ENCODE measurements around the gene ZNF579. TPM values are rescaled to one million over a fixed set of nuclear protein-coding genes. Genes with fewer than 3 reads are reported as not detected.
"Not testable (repeated sequence)": the region's sequence is repeated elsewhere in the genome, so short reads cannot be mapped to it uniquely, and the experiment has no call there.

The ZNF579 gene
- total RNA-seq, 1 experiment from 2014 or later: 13.5 TPM

GRCh38 chr19:55582284-55582683, 1.6 kb upstream of the ZNF579 start:
- H3K36me3 ChIP-seq (ENCODE audit: low read depth, low read length); H2AFZ ChIP-seq (ENCODE audit: low read length); DNase-seq; H4K20me1 ChIP-seq (ENCODE audit: low read length); ATAC-seq; intact Hi-C loops (cut with micrococcal nuclease); H3K27ac ChIP-seq (ENCODE audit: low read length); H3K27me3 ChIP-seq (ENCODE audit: low read length); CTCF ChIA-PET; BruUV-seq (replicated peaks); H3K4me3 ChIP-seq (ENCODE audit: low read length); H3K9me3 ChIP-seq (ENCODE audit: low read length); POLR2A ChIA-PET (ENCODE audit: unreplicated experiment); H3K9me2 ChIP-seq (replicated peaks; ENCODE audit: low read length); H3K9ac ChIP-seq (ENCODE audit: low read length); H3F3A ChIP-seq (ENCODE audit: low read length, unreplicated experiment): not testable (repeated sequence)
- H3K4me2 ChIP-seq (ENCODE audit: low read length): peak overlapping the region; percentile 88; the same call in 1 of the 2 replicates
- peaks cover 15% of the 10 kb centered on the region for H3K4me1 ChIP-seq (ENCODE audit: insufficient read depth, low read length)
- peaks cover 24% of the 10 kb centered on the region for H3K79me2 ChIP-seq (ENCODE audit: low read length)

- H3F3A ChIP-seq (ENCODE audit: low read length, unreplicated experiment): no peaks in the 10 kb centered on the region
- intact Hi-C loops (cut with micrococcal nuclease): loop anchor here (2.0 kb wide), 2 partner anchors 17 to 33 kb away; partner anchors contain the start of gene FIZ1
- H3K27ac ChIP-seq (ENCODE audit: low read length): no peak overlapping the region
- no TSS peak for BruUV-seq (replicated peaks)
- no peaks in the 10 kb centered on the region for H4K20me1 ChIP-seq (ENCODE audit: low read length)
- H3K4me3 ChIP-seq (ENCODE audit: low read length): no peak overlapping the region
- H3K4me1 ChIP-seq (ENCODE audit: insufficient read depth, low read length): peaks cover 12% of the 10 kb centered on the region
- peak overlapping the region; percentile 88; the same call in 1 of the 2 replicates for H3K4me2 ChIP-seq (ENCODE audit: low read length)
- ChIA-PET CTCF (interaction anchor here (0.7 kb wide), 1 partner anchor 18 kb away, joined by 4 read pairs; the partner anchor contains the start of gene FIZ1), POLR2A (ENCODE audit: unreplicated experiment) (interaction anchor here (0.5 to 0.7 kb wide), 2 partner anchors 17 to 73 kb away, joined by 3 read pairs; partner anchors contain the start of gene FIZ1)
- DNase-seq (no peak), ATAC-seq (no peak)
- no peaks in the 10 kb centered on the region for H3K27me3 ChIP-seq (ENCODE audit: low read length)
- H2AFZ ChIP-seq (ENCODE audit: low read length): no peak overlapping the region; the same call in 1 of the 2 replicates
- TF ChIP-seq EZH2phosphoT487 (IDR thresholded peaks at IDR 0.05; ENCODE audit: borderline replicate concordance, low read length) (no peak), CTCF (conservative IDR thresholded peaks at IDR 0.05; ENCODE audit: low read depth, low read length) (no peak), EZH2 (IDR thresholded peaks at IDR 0.05; ENCODE audit: low read length, unreplicated experiment) (no peak)
- no peak overlapping the region for H3K9ac ChIP-seq (ENCODE audit: low read length)
- no peaks in the 10 kb centered on the region for H3K9me3 ChIP-seq (ENCODE audit: low read length)
- no peaks in the 10 kb centered on the region for H3K9me2 ChIP-seq (replicated peaks; ENCODE audit: low read length)
- no peaks in the 10 kb centered on the region; the same call in 1 of the 2 replicates for H3K36me3 ChIP-seq (ENCODE audit: low read depth, low read length)
- H3K79me2 ChIP-seq (ENCODE audit: low read length): peaks cover 24% of the 10 kb centered on the region
Measured at GRCh38 chr19:55581823-55582223, 1.2 kb upstream of the ZNF579 start.

- peaks cover 10% of the 10 kb centered on the region for H3K4me1 ChIP-seq (ENCODE audit: insufficient read depth, low read length)
- peak overlapping the region; percentile 98 for H2AFZ ChIP-seq (ENCODE audit: low read length)
- H4K20me1 ChIP-seq (ENCODE audit: low read length): no peaks in the 10 kb centered on the region
- no peaks in the 10 kb centered on the region for H3F3A ChIP-seq (ENCODE audit: low read length, unreplicated experiment)
- H3K27me3 ChIP-seq (ENCODE audit: low read length): no peaks in the 10 kb centered on the region
- BruUV-seq (replicated peaks): TSS peak; percentile 95
- TF ChIP-seq CTCF (conservative IDR thresholded peaks at IDR 0.05; ENCODE audit: low read depth, low read length) (no peak), EZH2 (IDR thresholded peaks at IDR 0.05; ENCODE audit: low read length, unreplicated experiment) (no peak), EZH2phosphoT487 (IDR thresholded peaks at IDR 0.05; ENCODE audit: borderline replicate concordance, low read length) (no peak)
- H3K4me3 ChIP-seq (ENCODE audit: low read length): peak overlapping the region; percentile 93
- ATAC-seq (peak; percentile 14), DNase-seq (peak; percentile 45)
- H3K79me2 ChIP-seq (ENCODE audit: low read length): peaks cover 24% of the 10 kb centered on the region
- H3K9ac ChIP-seq (ENCODE audit: low read length): peak overlapping the region; percentile 98
- ChIA-PET POLR2A (ENCODE audit: unreplicated experiment) (interaction anchor here (0.5 to 0.7 kb wide), 2 partner anchors 18 to 73 kb away, joined by 3 read pairs; partner anchors contain the start of gene FIZ1), CTCF (interaction anchor here (0.7 kb wide), 1 partner anchor 18 kb away, joined by 4 read pairs; the partner anchor contains the start of gene FIZ1)
- no peaks in the 10 kb centered on the region for H3K9me2 ChIP-seq (replicated peaks; ENCODE audit: low read length)
- H3K4me2 ChIP-seq (ENCODE audit: low read length): peak overlapping the region; percentile 88
- intact Hi-C loops (cut with micrococcal nuclease): loop anchor here (2.0 kb wide), 2 partner anchors 18 to 32 kb away; partner anchors contain the start of gene FIZ1
- no peak overlapping the region for H3K27ac ChIP-seq (ENCODE audit: low read length)
- H3K9me3 ChIP-seq (ENCODE audit: low read length): no peaks in the 10 kb centered on the region
- no peaks in the 10 kb centered on the region; the same call in 1 of the 2 replicates for H3K36me3 ChIP-seq (ENCODE audit: low read depth, low read length)
Measured at GRCh38 chr19:55581145-55581822, 636 bp upstream of the ZNF579 start.
